Tibial artery (tissue), 4 donors: ENCODE data around the gene CASZ1.

Experiments used
- DNase-seq, 2 donors: peaks; one replicate each; pipeline ENCODE4 v3.0.0-alpha.2; 2019
- H3K27ac ChIP-seq, 2 donors: fragments of 200-600 bp; sonication (generic) in 1 of 2; 1 replicate in 1 of 2; 2 replicates in 1 of 2; pipeline ENCODE4 v1.5.1; 2018 to 2019; ENCODE audit warnings: mild to moderate bottlenecking in 1 of 2
- H3K27me3 ChIP-seq, 2 donors: fragments of 200-600 bp; sonication (generic) in 1 of 2; one replicate each; pipeline versions ENCODE4 v1.5.1 to v1.6.0; 2016 to 2019
- H3K36me3 ChIP-seq, 3 donors: fragments of 200-600 bp; sonication (generic) in 2 of 3; one replicate each; pipeline ENCODE4 v1.5.1; 2016 to 2019; ENCODE audit warnings: mild to moderate bottlenecking in 2 of 3
- H3K4me1 ChIP-seq, 4 donors: fragments of 200-600 bp; sonication (generic) in 2 of 4; 1 replicate in 3 of 4; 2 replicates in 1 of 4; pipeline ENCODE4 v1.5.1; 2016 to 2019
- H3K4me3 ChIP-seq, 2 donors: fragments of 200-600 bp; sonication (generic) in 1 of 2; 1 replicate in 1 of 2; 2 replicates in 1 of 2; pipeline ENCODE4 v1.5.1; 2018 to 2019; ENCODE audit warnings: mild to moderate bottlenecking in 2 of 2
- H3K9me3 ChIP-seq, 3 donors: fragments of 200-600 bp; sonication (generic) in 1 of 3; one replicate each; pipeline ENCODE4 v1.5.1; 2016 to 2019
- CTCF ChIP-seq, 2 experiments: fragments of 200-600 bp in 1 of 2; fragments of 450-650 bp in 1 of 2; IDR thresholded peaks; one replicate each; pipeline ENCODE4 v1.5.1; 2017 to 2019; ENCODE audit warnings: antibody characterized with exemption in 2 of 2, mild to moderate bottlenecking in 1 of 2, moderate library complexity in 1 of 2
- intact Hi-C: fragments of 100-400 bp; cut with DNase I; formaldehyde crosslinking; loops from one replicate; pipeline ENCODE4 v1.15.0; 2023; ENCODE audit warnings: low total_unique reads

The CASZ1 gene

GRCh38 chr1:10718083-10718415 lies 78.4 kb downstream of the CASZ1 start:
- peaks cover 0 to 32% (median 12%) of the 10 kb centered on the region in 4 donors for H3K4me1 ChIP-seq
- no peaks in the 10 kb centered on the region for H3K36me3 ChIP-seq
- H3K27me3 ChIP-seq = no peaks in the 10 kb centered on the region
- H3K27ac ChIP-seq = no peak overlapping the region
- intact Hi-C loops = no loop called here
- no peak for DNase-seq
- no peak overlapping the region for H3K4me3 ChIP-seq
- TF ChIP-seq CTCF (IDR thresholded peaks at IDR 0.05) = no peak
- H3K9me3 ChIP-seq = no peaks in the 10 kb centered on the region

GRCh38 chr1:10717296-10718082 lies 79.0 kb downstream of the CASZ1 start:
- no peaks in the 10 kb centered on the region for H3K27me3 ChIP-seq
- no peaks in the 10 kb centered on the region for H3K36me3 ChIP-seq
- intact Hi-C loops = no loop called here
- H3K9me3 ChIP-seq = no peaks in the 10 kb centered on the region
- peaks cover 0 to 26% (median 12%) of the 10 kb centered on the region in 4 donors for H3K4me1 ChIP-seq
- no peak overlapping the region for H3K4me3 ChIP-seq
- no peak for DNase-seq
- no peak overlapping the region for H3K27ac ChIP-seq
- TF ChIP-seq CTCF (IDR thresholded peaks at IDR 0.05) = no peak

GRCh38 chr1:10716840-10717239 lies 79.6 kb downstream of the CASZ1 start:
- no peaks in the 10 kb centered on the region for H3K36me3 ChIP-seq
- no peak for TF ChIP-seq CTCF (IDR thresholded peaks at IDR 0.05)
- H3K9me3 ChIP-seq = no peaks in the 10 kb centered on the region
- DNase-seq = no peak
- H3K27ac ChIP-seq = no peak overlapping the region
- peaks cover 0 to 22% (median 12%) of the 10 kb centered on the region in 4 donors for H3K4me1 ChIP-seq
- intact Hi-C loops = no loop called here
- no peaks in the 10 kb centered on the region for H3K27me3 ChIP-seq
- no peak overlapping the region for H3K4me3 ChIP-seq

- peak in 1 of 2 donors; percentile 78 for DNase-seq
- H3K4me1 ChIP-seq = peaks cover 0 to 22% (median 12%) of the 10 kb centered on the region in 4 donors
- H3K36me3 ChIP-seq = no peaks in the 10 kb centered on the region
- intact Hi-C loops = no loop called here
- peak overlapping the region in 1 of 2 donors; percentile 23 for H3K4me3 ChIP-seq
- H3K27me3 ChIP-seq = no peaks in the 10 kb centered on the region
- H3K27ac ChIP-seq = no peak overlapping the region
- peak in 1 of 2 experiments; percentile 9 for TF ChIP-seq CTCF (IDR thresholded peaks at IDR 0.05)
- H3K9me3 ChIP-seq = no peaks in the 10 kb centered on the region
These were observed 81.9 kb downstream of the CASZ1 start for GRCh38 chr1:10714337-10715114.

- DNase-seq = no peak
- H3K27ac ChIP-seq = no peak overlapping the region
- intact Hi-C loops = no loop called here
- H3K27me3 ChIP-seq = no peaks in the 10 kb centered on the region
- no peak overlapping the region for H3K4me3 ChIP-seq
- no peak for TF ChIP-seq CTCF (IDR thresholded peaks at IDR 0.05)
- H3K4me1 ChIP-seq = peaks cover 0 to 22% (median 12%) of the 10 kb centered on the region in 4 donors
- no peaks in the 10 kb centered on the region for H3K9me3 ChIP-seq
- no peaks in the 10 kb centered on the region for H3K36me3 ChIP-seq
These were observed 82.8 kb downstream of the CASZ1 start for GRCh38 chr1:10713614-10714013.
